ENCODE data around the gene UBE2J1.
A peak's percentile ranks its signal among the peaks of the same experiment; 100 is the strongest.

The UBE2J1 gene

GRCh38 chr6:89347825-89348224 is 4.7 kb downstream of the UBE2J1 start:
- H3K27me3 ChIP-seq (ENCODE audit: low read depth, low read length), result no peaks in the 10 kb centered on the region
- no peaks in the 10 kb centered on the region for H3K9me3 ChIP-seq (ENCODE audit: control insufficient read depth in 1 of 2, low read length in 2 of 2)
- no peak overlapping the region for H3K27ac ChIP-seq (ENCODE audit: low read length)
- H3K4me1 ChIP-seq (ENCODE audit: control insufficient read depth in 1 of 2, insufficient read depth in 2 of 2, low read length in 2 of 2), result peaks cover 16 to 39% of the 10 kb centered on the region in 2 donors
- H3K4me3 ChIP-seq (ENCODE audit: low read depth in 1 of 2, low read length in 2 of 2), result peak overlapping the region in 1 of 2 donors; percentile 8
- H3K36me3 ChIP-seq (ENCODE audit: control insufficient read depth in 1 of 2, insufficient read depth in 2 of 2, low read length in 2 of 2), result peaks cover 0 to 3% of the 10 kb centered on the region in 2 donors

GRCh38 chr6:89346433-89346832 is 6.1 kb downstream of the UBE2J1 start:
- H3K27ac ChIP-seq (ENCODE audit: low read length), result no peak overlapping the region
- no peaks in the 10 kb centered on the region for H3K27me3 ChIP-seq (ENCODE audit: low read depth, low read length)
- H3K4me1 ChIP-seq (ENCODE audit: control insufficient read depth in 1 of 2, insufficient read depth in 2 of 2, low read length in 2 of 2), result peaks cover 16 to 36% of the 10 kb centered on the region in 2 donors
- no peaks in the 10 kb centered on the region for H3K9me3 ChIP-seq (ENCODE audit: control insufficient read depth in 1 of 2, low read length in 2 of 2)
- H3K4me3 ChIP-seq (ENCODE audit: low read depth in 1 of 2, low read length in 2 of 2), result no peak overlapping the region
- H3K36me3 ChIP-seq (ENCODE audit: control insufficient read depth in 1 of 2, insufficient read depth in 2 of 2, low read length in 2 of 2), result peaks cover 0 to 8% of the 10 kb centered on the region in 2 donors

- no peaks in the 10 kb centered on the region for H3K9me3 ChIP-seq (ENCODE audit: control insufficient read depth in 1 of 2, low read length in 2 of 2)
- H3K36me3 ChIP-seq (ENCODE audit: control insufficient read depth in 1 of 2, insufficient read depth in 2 of 2, low read length in 2 of 2), result peaks cover 21 to 36% of the 10 kb centered on the region in 2 donors
- peaks cover 0 to 3% of the 10 kb centered on the region in 2 donors for H3K4me1 ChIP-seq (ENCODE audit: control insufficient read depth in 1 of 2, insufficient read depth in 2 of 2, low read length in 2 of 2)
- no peaks in the 10 kb centered on the region for H3K27me3 ChIP-seq (ENCODE audit: low read depth, low read length)
- H3K27ac ChIP-seq (ENCODE audit: low read length), result no peak overlapping the region
- no peak overlapping the region for H3K4me3 ChIP-seq (ENCODE audit: low read depth in 1 of 2, low read length in 2 of 2)
Measured at GRCh38 chr6:89339565-89339964, 13.0 kb downstream of the UBE2J1 start.

GRCh38 chr6:89335164-89335563 is 17.4 kb downstream of the UBE2J1 start:
- Histone ChIP-seq H3K9me3 (ENCODE audit: control insufficient read depth in 1 of 2, low read length in 2 of 2) (no peaks in the 10 kb centered on the region), H3K4me3 (ENCODE audit: low read depth in 1 of 2, low read length in 2 of 2) (no peak overlapping the region), H3K36me3 (ENCODE audit: control insufficient read depth in 1 of 2, insufficient read depth in 2 of 2, low read length in 2 of 2) (peaks cover 38 to 41% of the 10 kb centered on the region in 2 donors), H3K27ac (ENCODE audit: low read length) (no peak overlapping the region), H3K4me1 (ENCODE audit: control insufficient read depth in 1 of 2, insufficient read depth in 2 of 2, low read length in 2 of 2) (peaks cover 0 to 3% of the 10 kb centered on the region in 2 donors), H3K27me3 (ENCODE audit: low read depth, low read length) (no peaks in the 10 kb centered on the region)

- Histone ChIP-seq H3K36me3 (ENCODE audit: control insufficient read depth in 1 of 2, insufficient read depth in 2 of 2, low read length in 2 of 2) (peaks cover 46 to 56% of the 10 kb centered on the region in 2 donors), H3K27ac (ENCODE audit: low read length) (no peak overlapping the region), H3K4me1 (ENCODE audit: control insufficient read depth in 1 of 2, insufficient read depth in 2 of 2, low read length in 2 of 2) (no peaks in the 10 kb centered on the region), H3K9me3 (ENCODE audit: control insufficient read depth in 1 of 2, low read length in 2 of 2) (no peaks in the 10 kb centered on the region), H3K4me3 (ENCODE audit: low read depth in 1 of 2, low read length in 2 of 2) (no peak overlapping the region), H3K27me3 (ENCODE audit: low read depth, low read length) (no peaks in the 10 kb centered on the region)
Measured at GRCh38 chr6:89330910-89331309, 21.6 kb downstream of the UBE2J1 start.

- no peaks in the 10 kb centered on the region for H3K4me1 ChIP-seq (ENCODE audit: control insufficient read depth in 1 of 2, insufficient read depth in 2 of 2, low read length in 2 of 2)
- no peaks in the 10 kb centered on the region for H3K9me3 ChIP-seq (ENCODE audit: control insufficient read depth in 1 of 2, low read length in 2 of 2)
- no peaks in the 10 kb centered on the region for H3K27me3 ChIP-seq (ENCODE audit: low read depth, low read length)
- no peak overlapping the region for H3K4me3 ChIP-seq (ENCODE audit: low read depth in 1 of 2, low read length in 2 of 2)
- no peak overlapping the region for H3K27ac ChIP-seq (ENCODE audit: low read length)
- H3K36me3 ChIP-seq (ENCODE audit: control insufficient read depth in 1 of 2, insufficient read depth in 2 of 2, low read length in 2 of 2), result peaks cover 46 to 50% of the 10 kb centered on the region in 2 donors
Measured at GRCh38 chr6:89328976-89329375, 23.5 kb downstream of the UBE2J1 start.

GRCh38 chr6:89324304-89324703 is 28.2 kb downstream of the UBE2J1 start:
- H3K27me3 ChIP-seq (ENCODE audit: low read depth, low read length), result no peaks in the 10 kb centered on the region
- H3K4me3 ChIP-seq (ENCODE audit: low read depth in 1 of 2, low read length in 2 of 2), result no peak overlapping the region
- H3K4me1 ChIP-seq (ENCODE audit: control insufficient read depth in 1 of 2, insufficient read depth in 2 of 2, low read length in 2 of 2), result no peaks in the 10 kb centered on the region
- peaks cover 26% of the 10 kb centered on the region in 2 donors for H3K36me3 ChIP-seq (ENCODE audit: control insufficient read depth in 1 of 2, insufficient read depth in 2 of 2, low read length in 2 of 2)
- H3K9me3 ChIP-seq (ENCODE audit: control insufficient read depth in 1 of 2, low read length in 2 of 2), result no peaks in the 10 kb centered on the region
- H3K27ac ChIP-seq (ENCODE audit: low read length), result peak overlapping the region; percentile 10

GRCh38 chr6:89323511-89323971 is 29.0 kb downstream of the UBE2J1 start:
- H3K4me3 ChIP-seq (ENCODE audit: low read depth in 1 of 2, low read length in 2 of 2), result no peak overlapping the region
- peak overlapping the region; percentile 10 for H3K27ac ChIP-seq (ENCODE audit: low read length)
- no peaks in the 10 kb centered on the region for H3K9me3 ChIP-seq (ENCODE audit: control insufficient read depth in 1 of 2, low read length in 2 of 2)
- H3K27me3 ChIP-seq (ENCODE audit: low read depth, low read length), result no peaks in the 10 kb centered on the region
- H3K36me3 ChIP-seq (ENCODE audit: control insufficient read depth in 1 of 2, insufficient read depth in 2 of 2, low read length in 2 of 2), result peaks cover 18 to 20% of the 10 kb centered on the region in 2 donors
- no peaks in the 10 kb centered on the region for H3K4me1 ChIP-seq (ENCODE audit: control insufficient read depth in 1 of 2, insufficient read depth in 2 of 2, low read length in 2 of 2)

GRCh38 chr6:89321131-89321970 is 31.2 kb downstream of the UBE2J1 start:
- H3K27me3 ChIP-seq (ENCODE audit: low read depth, low read length), result no peaks in the 10 kb centered on the region
- H3K36me3 ChIP-seq (ENCODE audit: control insufficient read depth in 1 of 2, insufficient read depth in 2 of 2, low read length in 2 of 2), result peaks cover 3 to 7% of the 10 kb centered on the region in 2 donors
- no peak overlapping the region for H3K27ac ChIP-seq (ENCODE audit: low read length)
- H3K4me3 ChIP-seq (ENCODE audit: low read depth in 1 of 2, low read length in 2 of 2), result no peak overlapping the region
- H3K4me1 ChIP-seq (ENCODE audit: control insufficient read depth in 1 of 2, insufficient read depth in 2 of 2, low read length in 2 of 2), result no peaks in the 10 kb centered on the region
- no peaks in the 10 kb centered on the region for H3K9me3 ChIP-seq (ENCODE audit: control insufficient read depth in 1 of 2, low read length in 2 of 2)

GRCh38 chr6:89320012-89320559 is 32.4 kb downstream of the UBE2J1 start:
- no peaks in the 10 kb centered on the region for H3K27me3 ChIP-seq (ENCODE audit: low read depth, low read length)
- no peak overlapping the region for H3K27ac ChIP-seq (ENCODE audit: low read length)
- no peak overlapping the region for H3K4me3 ChIP-seq (ENCODE audit: low read depth in 1 of 2, low read length in 2 of 2)
- H3K36me3 ChIP-seq (ENCODE audit: control insufficient read depth in 1 of 2, insufficient read depth in 2 of 2, low read length in 2 of 2), result peaks cover 6 to 7% of the 10 kb centered on the region in 2 donors
- H3K4me1 ChIP-seq (ENCODE audit: control insufficient read depth in 1 of 2, insufficient read depth in 2 of 2, low read length in 2 of 2), result no peaks in the 10 kb centered on the region
- H3K9me3 ChIP-seq (ENCODE audit: control insufficient read depth in 1 of 2, low read length in 2 of 2), result no peaks in the 10 kb centered on the region

- Histone ChIP-seq H3K27ac (ENCODE audit: low read length) (no peak overlapping the region), H3K4me3 (ENCODE audit: low read depth in 1 of 2, low read length in 2 of 2) (no peak overlapping the region), H3K27me3 (ENCODE audit: low read depth, low read length) (no peaks in the 10 kb centered on the region), H3K4me1 (ENCODE audit: control insufficient read depth in 1 of 2, insufficient read depth in 2 of 2, low read length in 2 of 2) (peaks cover 0 to 14% of the 10 kb centered on the region in 2 donors), H3K9me3 (ENCODE audit: control insufficient read depth in 1 of 2, low read length in 2 of 2) (no peaks in the 10 kb centered on the region), H3K36me3 (ENCODE audit: control insufficient read depth in 1 of 2, insufficient read depth in 2 of 2, low read length in 2 of 2) (peaks cover 7% of the 10 kb centered on the region in 2 donors)
Measured at GRCh38 chr6:89317067-89317466, 35.5 kb downstream of the UBE2J1 start.
